GM23338 (cell line): Measurements from ENCODE around the gene SUGCT. TPM values are rescaled to one million over a fixed set of nuclear protein-coding genes. Genes with fewer than 3 reads are reported as not detected.

Source experiments
- ATAC-seq: fragments of 200-7000 bp; cut with Tn5 transposase; 3 replicates; pipeline ENCODE4 v1.9.1; 2020
- DNase-seq: peaks from one replicate; pipeline ENCODE4 v3.0.0-alpha.2; 2015; ENCODE audit warnings: low spot score
- H2AFZ ChIP-seq: fragments of 200-600 bp; sonication (generic); 2 replicates; pipeline ENCODE4 v1.8.0; 2016; ENCODE audit warnings: antibody characterized with exemption, mild to moderate bottlenecking, moderate library complexity
- H3F3A ChIP-seq: fragments of 200-600 bp; sonication (generic); replicated peaks from 2 replicates; pipeline ENCODE4 v1.8.0; 2017; ENCODE audit warnings: antibody characterized with exemption, mixed run types, low read depth
- H3K27ac ChIP-seq: fragments of 200-600 bp; sonication (generic); 2 replicates; pipeline ENCODE4 v1.6.1; 2016; ENCODE audit warnings: low read depth
- H3K27me3 ChIP-seq: fragments of 200-600 bp; sonication (generic); 2 replicates; pipeline ENCODE4 v1.8.0; 2016; ENCODE audit warnings: mild to moderate bottlenecking, mixed run types, moderate library complexity; ENCODE audit not compliant: insufficient read depth
- H3K36me3 ChIP-seq: fragments of 200-600 bp; sonication (generic); 2 replicates; pipeline ENCODE4 v1.8.0; 2016; ENCODE audit warnings: mild to moderate bottlenecking; ENCODE audit not compliant: insufficient read depth
- H3K4me1 ChIP-seq: fragments of 200-600 bp; sonication (generic); 2 replicates; pipeline ENCODE4 v1.8.0; 2016; ENCODE audit warnings: mild to moderate bottlenecking, moderate library complexity; ENCODE audit not compliant: insufficient read depth
- H3K4me2 ChIP-seq: fragments of 200-600 bp; sonication (generic); 2 replicates; pipeline ENCODE4 v1.7.1; 2017; ENCODE audit warnings: mixed run types
- H3K4me3 ChIP-seq: fragments of 200-600 bp; sonication (generic); 2 replicates; pipeline ENCODE4 v1.6.1; 2016; ENCODE audit warnings: mixed run types
- H3K79me2 ChIP-seq: fragments of 200-600 bp; sonication (generic); replicated peaks from 2 replicates; pipeline ENCODE4 v1.8.0; 2017; ENCODE audit warnings: mild to moderate bottlenecking; ENCODE audit not compliant: insufficient read depth
- H3K9me2 ChIP-seq: fragments of 200-600 bp; sonication (generic); 2 replicates; pipeline ENCODE4 v1.8.0; 2017; ENCODE audit not compliant: insufficient read depth
- H4K20me1 ChIP-seq: fragments of 200-600 bp; sonication (generic); replicated peaks from 2 replicates; pipeline ENCODE4 v1.8.0; 2017; ENCODE audit warnings: mild to moderate bottlenecking; ENCODE audit not compliant: insufficient read depth
- H3K27ac Mint-ChIP-seq: 2 replicates; pipeline ENCODE4 v1.8.0; 2020; ENCODE audit warnings: inconsistent platforms, mild to moderate bottlenecking, moderate library complexity, mixed read lengths
- H3K27me3 Mint-ChIP-seq: 3 replicates; pipeline ENCODE4 v1.8.0; 2022; ENCODE audit warnings: low read depth, mild to moderate bottlenecking, moderate library complexity, mixed read lengths, inconsistent platforms; ENCODE audit not compliant: insufficient read depth, poor library complexity
- H3K36me3 Mint-ChIP-seq: 3 replicates; pipeline ENCODE4 v1.8.0; 2021; ENCODE audit warnings: low read depth, mild to moderate bottlenecking, inconsistent platforms, moderate library complexity, mixed read lengths
- H3K4me1 Mint-ChIP-seq: 3 replicates; pipeline ENCODE4 v1.8.0; 2020; ENCODE audit warnings: mild to moderate bottlenecking, inconsistent platforms, mixed read lengths
- H3K4me3 Mint-ChIP-seq: 3 replicates; pipeline ENCODE4 v1.8.0; 2021; ENCODE audit warnings: moderate library complexity, mild to moderate bottlenecking, inconsistent platforms, mixed read lengths
- H3K9me3 Mint-ChIP-seq: 3 replicates; pipeline ENCODE4 v1.8.0; 2020; ENCODE audit warnings: moderate library complexity, mild to moderate bottlenecking, inconsistent platforms, mixed read lengths
- CREB1 ChIP-seq: fragments of 250-450 bp; sonication (Bioruptor Pico); IDR thresholded peaks from 2 replicates; pipeline ENCODE4 v1.5.0; 2020; ENCODE audit warnings: low read depth, mild to moderate bottlenecking, moderate library complexity
- EZH2 ChIP-seq: fragments of 200-600 bp; sonication (generic); IDR thresholded peaks from one replicate; pipeline ENCODE4 v1.8.0; 2017; ENCODE audit warnings: antibody characterized with exemption, mild to moderate bottlenecking, low read depth; ENCODE audit not compliant: unreplicated experiment
- EZH2phosphoT487 ChIP-seq: fragments of 200-600 bp; sonication (generic); IDR thresholded peaks from one replicate; pipeline ENCODE4 v1.8.1; 2018; ENCODE audit warnings: antibody characterized with exemption; ENCODE audit not compliant: unreplicated experiment
- JUNB ChIP-seq: IDR thresholded peaks from one replicate; pipeline ENCODE4 v1.6.1; 2016; ENCODE audit warnings: antibody characterized with exemption; ENCODE audit not compliant: unreplicated experiment
- POLR2AphosphoS5 ChIP-seq: IDR thresholded peaks from 2 replicates; pipeline ENCODE4 v1.6.1; 2016; ENCODE audit warnings: antibody characterized with exemption, low read depth
- STAT1 ChIP-seq: IDR thresholded peaks from one replicate; pipeline ENCODE4 v1.6.1; 2016; ENCODE audit warnings: antibody characterized with exemption; ENCODE audit not compliant: unreplicated experiment
- ZNF114 ChIP-seq: fragments of 250-450 bp; sonication (Bioruptor Pico); IDR thresholded peaks from 2 replicates; pipeline ENCODE4 v1.5.0; 2020; ENCODE audit warnings: mild to moderate bottlenecking, moderate library complexity
- ZNF331 ChIP-seq: fragments of 250-450 bp; sonication (Bioruptor Pico); IDR thresholded peaks from 2 replicates; pipeline ENCODE4 v1.5.0; 2020; ENCODE audit warnings: low read depth, mild to moderate bottlenecking, moderate library complexity
- polyA plus RNA-seq: library from polyadenylated mRNA; unstranded; fragments of >200 nt; fragmentation: Nextera tagmentation; extraction: Ambion mirVana; gene quantifications from 2 replicates; pipeline ENCODE4 v1.2.1, GENCODE V29; 2016
- total RNA-seq: library from RNA; depleted of rRNA; stranded (reverse); fragments of >200 nt; shearing (Covaris generic); gene quantifications from 2 replicates; pipeline ENCODE4 v1.2.3, GENCODE V29; 2014
- TF ChIP-seq, protein P1 (sequence below): IDR thresholded peaks from 2 replicates; pipeline ENCODE4 v1.6.1; 2016; ENCODE audit warnings: antibody characterized with exemption
- TF ChIP-seq, protein P2 (sequence below): fragments of 250-450 bp; sonication (Bioruptor Pico); IDR thresholded peaks from 2 replicates; pipeline ENCODE4 v1.5.0; 2020; ENCODE audit warnings: mild to moderate bottlenecking, moderate library complexity
- TF ChIP-seq, protein P3 (sequence below): IDR thresholded peaks from one replicate; pipeline ENCODE4 v1.6.1; 2018; ENCODE audit warnings: antibody characterized with exemption; ENCODE audit not compliant: unreplicated experiment

The SUGCT gene
- total and polyA plus RNA-seq, 2 experiments from 2014 or later: 4.2 to 5.6 TPM

DNA sequence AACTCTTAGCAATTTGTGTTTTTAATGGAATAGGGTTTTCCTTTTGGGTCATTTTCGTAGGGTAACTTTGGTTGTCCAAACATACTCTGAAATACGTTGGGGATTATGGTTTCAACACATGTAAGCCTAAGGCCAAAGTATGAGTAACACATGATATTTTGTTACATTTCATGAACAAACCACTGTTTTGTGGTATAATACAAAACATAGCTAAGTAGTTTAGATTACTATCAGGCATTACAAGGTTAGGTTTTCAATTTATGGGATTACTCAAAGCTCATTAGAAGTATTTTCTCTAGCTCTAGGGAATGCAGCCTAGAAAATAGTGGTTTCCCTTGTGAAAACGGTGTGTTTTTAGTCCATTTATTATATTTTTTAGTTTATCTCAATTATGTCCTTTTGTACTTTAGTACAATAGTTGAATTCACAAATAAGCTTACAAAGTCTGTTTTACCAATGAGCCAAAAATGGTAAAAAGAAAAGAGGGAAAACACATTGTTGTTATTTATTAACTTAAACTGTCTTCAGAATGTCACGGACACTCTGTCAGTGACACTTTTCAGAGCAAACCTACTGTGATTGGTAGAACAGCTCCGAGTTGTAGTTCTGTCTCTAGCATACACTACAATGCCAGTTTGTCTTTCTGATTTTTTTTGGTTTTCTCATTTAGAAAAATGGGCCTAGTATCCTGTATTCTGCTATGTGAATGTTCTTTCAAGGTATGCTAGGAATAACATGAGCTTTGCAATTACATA is 473.7 kb downstream of the SUGCT start:
- H3K27me3 Mint-ChIP-seq: no peaks in the 10 kb centered on the region
- no peak overlapping the region for H3K27ac Mint-ChIP-seq
- TF ChIP-seq, protein P1, sequence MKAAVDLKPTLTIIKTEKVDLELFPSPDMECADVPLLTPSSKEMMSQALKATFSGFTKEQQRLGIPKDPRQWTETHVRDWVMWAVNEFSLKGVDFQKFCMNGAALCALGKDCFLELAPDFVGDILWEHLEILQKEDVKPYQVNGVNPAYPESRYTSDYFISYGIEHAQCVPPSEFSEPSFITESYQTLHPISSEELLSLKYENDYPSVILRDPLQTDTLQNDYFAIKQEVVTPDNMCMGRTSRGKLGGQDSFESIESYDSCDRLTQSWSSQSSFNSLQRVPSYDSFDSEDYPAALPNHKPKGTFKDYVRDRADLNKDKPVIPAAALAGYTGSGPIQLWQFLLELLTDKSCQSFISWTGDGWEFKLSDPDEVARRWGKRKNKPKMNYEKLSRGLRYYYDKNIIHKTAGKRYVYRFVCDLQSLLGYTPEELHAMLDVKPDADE: no peak
- TF ChIP-seq, protein P2, sequence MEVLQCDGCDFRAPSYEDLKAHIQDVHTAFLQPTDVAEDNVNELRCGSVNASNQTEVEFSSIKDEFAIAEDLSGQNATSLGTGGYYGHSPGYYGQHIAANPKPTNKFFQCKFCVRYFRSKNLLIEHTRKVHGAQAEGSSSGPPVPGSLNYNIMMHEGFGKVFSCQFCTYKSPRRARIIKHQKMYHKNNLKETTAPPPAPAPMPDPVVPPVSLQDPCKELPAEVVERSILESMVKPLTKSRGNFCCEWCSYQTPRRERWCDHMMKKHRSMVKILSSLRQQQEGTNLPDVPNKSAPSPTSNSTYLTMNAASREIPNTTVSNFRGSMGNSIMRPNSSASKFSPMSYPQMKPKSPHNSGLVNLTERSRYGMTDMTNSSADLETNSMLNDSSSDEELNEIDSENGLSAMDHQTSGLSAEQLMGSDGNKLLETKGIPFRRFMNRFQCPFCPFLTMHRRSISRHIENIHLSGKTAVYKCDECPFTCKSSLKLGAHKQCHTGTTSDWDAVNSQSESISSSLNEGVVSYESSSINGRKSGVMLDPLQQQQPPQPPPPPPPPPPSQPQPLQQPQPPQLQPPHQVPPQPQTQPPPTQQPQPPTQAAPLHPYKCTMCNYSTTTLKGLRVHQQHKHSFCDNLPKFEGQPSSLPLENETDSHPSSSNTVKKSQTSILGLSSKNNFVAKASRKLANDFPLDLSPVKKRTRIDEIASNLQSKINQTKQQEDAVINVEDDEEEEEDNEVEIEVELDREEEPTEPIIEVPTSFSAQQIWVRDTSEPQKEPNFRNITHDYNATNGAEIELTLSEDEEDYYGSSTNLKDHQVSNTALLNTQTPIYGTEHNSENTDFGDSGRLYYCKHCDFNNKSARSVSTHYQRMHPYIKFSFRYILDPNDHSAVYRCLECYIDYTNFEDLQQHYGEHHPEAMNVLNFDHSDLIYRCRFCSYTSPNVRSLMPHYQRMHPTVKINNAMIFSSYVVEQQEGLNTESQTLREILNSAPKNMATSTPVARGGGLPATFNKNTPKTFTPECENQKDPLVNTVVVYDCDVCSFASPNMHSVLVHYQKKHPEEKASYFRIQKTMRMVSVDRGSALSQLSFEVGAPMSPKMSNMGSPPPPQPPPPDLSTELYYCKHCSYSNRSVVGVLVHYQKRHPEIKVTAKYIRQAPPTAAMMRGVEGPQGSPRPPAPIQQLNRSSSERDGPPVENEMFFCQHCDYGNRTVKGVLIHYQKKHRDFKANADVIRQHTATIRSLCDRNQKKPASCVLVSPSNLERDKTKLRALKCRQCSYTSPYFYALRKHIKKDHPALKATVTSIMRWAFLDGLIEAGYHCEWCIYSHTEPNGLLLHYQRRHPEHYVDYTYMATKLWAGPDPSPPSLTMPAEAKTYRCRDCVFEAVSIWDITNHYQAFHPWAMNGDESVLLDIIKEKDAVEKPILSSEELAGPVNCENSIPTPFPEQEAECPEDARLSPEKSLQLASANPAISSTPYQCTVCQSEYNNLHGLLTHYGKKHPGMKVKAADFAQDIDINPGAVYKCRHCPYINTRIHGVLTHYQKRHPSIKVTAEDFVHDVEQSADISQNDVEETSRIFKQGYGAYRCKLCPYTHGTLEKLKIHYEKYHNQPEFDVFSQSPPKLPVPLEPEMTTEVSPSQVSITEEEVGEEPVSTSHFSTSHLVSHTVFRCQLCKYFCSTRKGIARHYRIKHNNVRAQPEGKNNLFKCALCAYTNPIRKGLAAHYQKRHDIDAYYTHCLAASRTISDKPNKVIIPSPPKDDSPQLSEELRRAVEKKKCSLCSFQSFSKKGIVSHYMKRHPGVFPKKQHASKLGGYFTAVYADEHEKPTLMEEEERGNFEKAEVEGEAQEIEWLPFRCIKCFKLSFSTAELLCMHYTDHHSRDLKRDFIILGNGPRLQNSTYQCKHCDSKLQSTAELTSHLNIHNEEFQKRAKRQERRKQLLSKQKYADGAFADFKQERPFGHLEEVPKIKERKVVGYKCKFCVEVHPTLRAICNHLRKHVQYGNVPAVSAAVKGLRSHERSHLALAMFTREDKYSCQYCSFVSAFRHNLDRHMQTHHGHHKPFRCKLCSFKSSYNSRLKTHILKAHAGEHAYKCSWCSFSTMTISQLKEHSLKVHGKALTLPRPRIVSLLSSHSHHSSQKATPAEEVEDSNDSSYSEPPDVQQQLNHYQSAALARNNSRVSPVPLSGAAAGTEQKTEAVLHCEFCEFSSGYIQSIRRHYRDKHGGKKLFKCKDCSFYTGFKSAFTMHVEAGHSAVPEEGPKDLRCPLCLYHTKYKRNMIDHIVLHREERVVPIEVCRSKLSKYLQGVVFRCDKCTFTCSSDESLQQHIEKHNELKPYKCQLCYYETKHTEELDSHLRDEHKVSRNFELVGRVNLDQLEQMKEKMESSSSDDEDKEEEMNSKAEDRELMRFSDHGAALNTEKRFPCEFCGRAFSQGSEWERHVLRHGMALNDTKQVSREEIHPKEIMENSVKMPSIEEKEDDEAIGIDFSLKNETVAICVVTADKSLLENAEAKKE: no peak
- TF ChIP-seq POLR2AphosphoS5: no peak
- no peak for TF ChIP-seq EZH2phosphoT487
- no peak for TF ChIP-seq STAT1
- TF ChIP-seq, protein P3, sequence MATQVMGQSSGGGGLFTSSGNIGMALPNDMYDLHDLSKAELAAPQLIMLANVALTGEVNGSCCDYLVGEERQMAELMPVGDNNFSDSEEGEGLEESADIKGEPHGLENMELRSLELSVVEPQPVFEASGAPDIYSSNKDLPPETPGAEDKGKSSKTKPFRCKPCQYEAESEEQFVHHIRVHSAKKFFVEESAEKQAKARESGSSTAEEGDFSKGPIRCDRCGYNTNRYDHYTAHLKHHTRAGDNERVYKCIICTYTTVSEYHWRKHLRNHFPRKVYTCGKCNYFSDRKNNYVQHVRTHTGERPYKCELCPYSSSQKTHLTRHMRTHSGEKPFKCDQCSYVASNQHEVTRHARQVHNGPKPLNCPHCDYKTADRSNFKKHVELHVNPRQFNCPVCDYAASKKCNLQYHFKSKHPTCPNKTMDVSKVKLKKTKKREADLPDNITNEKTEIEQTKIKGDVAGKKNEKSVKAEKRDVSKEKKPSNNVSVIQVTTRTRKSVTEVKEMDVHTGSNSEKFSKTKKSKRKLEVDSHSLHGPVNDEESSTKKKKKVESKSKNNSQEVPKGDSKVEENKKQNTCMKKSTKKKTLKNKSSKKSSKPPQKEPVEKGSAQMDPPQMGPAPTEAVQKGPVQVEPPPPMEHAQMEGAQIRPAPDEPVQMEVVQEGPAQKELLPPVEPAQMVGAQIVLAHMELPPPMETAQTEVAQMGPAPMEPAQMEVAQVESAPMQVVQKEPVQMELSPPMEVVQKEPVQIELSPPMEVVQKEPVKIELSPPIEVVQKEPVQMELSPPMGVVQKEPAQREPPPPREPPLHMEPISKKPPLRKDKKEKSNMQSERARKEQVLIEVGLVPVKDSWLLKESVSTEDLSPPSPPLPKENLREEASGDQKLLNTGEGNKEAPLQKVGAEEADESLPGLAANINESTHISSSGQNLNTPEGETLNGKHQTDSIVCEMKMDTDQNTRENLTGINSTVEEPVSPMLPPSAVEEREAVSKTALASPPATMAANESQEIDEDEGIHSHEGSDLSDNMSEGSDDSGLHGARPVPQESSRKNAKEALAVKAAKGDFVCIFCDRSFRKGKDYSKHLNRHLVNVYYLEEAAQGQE: no peak
- no peak for TF ChIP-seq CREB1 (CRISPR knock-in tag)
- no peak for TF ChIP-seq EZH2
- no peak for TF ChIP-seq ZNF331 (CRISPR knock-in tag)
- TF ChIP-seq JUNB: no peak
- no peak for TF ChIP-seq ZNF114 (CRISPR knock-in tag)
- no peaks in the 10 kb centered on the region for H3K9me3 Mint-ChIP-seq
- Histone ChIP-seq H4K20me1 (no peaks in the 10 kb centered on the region), H3K9me2 (no peaks in the 10 kb centered on the region), H3K4me3 (no peak overlapping the region), H3K27me3 (no peaks in the 10 kb centered on the region), H3K27ac (no peak overlapping the region), H3K79me2 (no peaks in the 10 kb centered on the region), H3K36me3 (no peaks in the 10 kb centered on the region), H3K4me2 (no peak overlapping the region), H3F3A (no peaks in the 10 kb centered on the region), H3K4me1 (no peaks in the 10 kb centered on the region), H2AFZ (no peak overlapping the region)
- H3K4me1 Mint-ChIP-seq: peaks cover 11% of the 10 kb centered on the region
- no peaks in the 10 kb centered on the region for H3K36me3 Mint-ChIP-seq
- DNase-seq (no peak), ATAC-seq (no peak)
- H3K4me3 Mint-ChIP-seq: no peak overlapping the region
